DND-41 (cell line): ENCODE measurements around the gene ETNK2.

ENCODE experiments used
- ATAC-seq: fragments of 200-7000 bp; cut with Tn5 transposase; 3 replicates; pipeline ENCODE4 v1.9.1; 2021; ENCODE audit warnings: low read depth; ENCODE audit not compliant: insufficient read depth
- DNase-seq: peaks from one replicate; pipeline ENCODE4 v3.0.0-alpha.2; 2020
- H2AFZ ChIP-seq: 2 replicates; pipeline ENCODE4 v1.6.0; 2012; ENCODE audit warnings: low read depth, low read length
- H3K27ac ChIP-seq: 2 replicates; pipeline ENCODE4 v1.5.1; 2012; ENCODE audit warnings: low read length, inconsistent platforms
- H3K27me3 ChIP-seq: fragments of 200-600 bp; sonication (generic); 2 replicates; pipeline ENCODE4 v1.6.0; 2012; ENCODE audit warnings: low read length, mild to moderate bottlenecking, inconsistent platforms; ENCODE audit not compliant: insufficient read depth, poor library complexity
- H3K36me3 ChIP-seq: 2 replicates; pipeline ENCODE4 v1.5.1; 2012; ENCODE audit warnings: low read length, inconsistent platforms; ENCODE audit not compliant: insufficient read depth
- H3K4me1 ChIP-seq: 2 replicates; pipeline ENCODE4 v1.5.1; 2012; ENCODE audit warnings: mild to moderate bottlenecking, low read length; ENCODE audit not compliant: insufficient read depth
- H3K4me2 ChIP-seq: 2 replicates; pipeline ENCODE4 v1.6.0; 2012; ENCODE audit warnings: mild to moderate bottlenecking, moderate library complexity, low read length, inconsistent platforms; ENCODE audit not compliant: insufficient read depth
- H3K4me3 ChIP-seq, 2 experiments: fragments of 200-600 bp in 1 of 2; shearing (Covaris generic) in 1 of 2; 2 replicates each; pipeline ENCODE4 v1.5.1; 2012 to 2016; ENCODE audit warnings: inconsistent platforms in 2 of 2, low read length in 2 of 2, mild to moderate bottlenecking in 2 of 2, low read depth in 1 of 2, moderate library complexity in 1 of 2
- H3K79me2 ChIP-seq: 2 replicates; pipeline ENCODE4 v1.6.0; 2012; ENCODE audit warnings: low read length, inconsistent platforms; ENCODE audit not compliant: insufficient read depth
- H3K9ac ChIP-seq: 2 replicates; pipeline ENCODE4 v1.6.0; 2012; ENCODE audit warnings: low read depth, mild to moderate bottlenecking, inconsistent platforms, low read length, moderate library complexity
- H3K9me3 ChIP-seq: 2 replicates; pipeline ENCODE4 v1.5.1; 2012; ENCODE audit warnings: low read length, moderate library complexity, mild to moderate bottlenecking, inconsistent platforms; ENCODE audit not compliant: insufficient read depth, severe bottlenecking
- H4K20me1 ChIP-seq: 2 replicates; pipeline ENCODE4 v1.6.0; 2012; ENCODE audit warnings: low read length; ENCODE audit not compliant: insufficient read depth
- EZH2 ChIP-seq: IDR thresholded peaks from 3 replicates; pipeline ENCODE4 v1.6.1; 2012; ENCODE audit warnings: borderline replicate concordance, low read depth, mild to moderate bottlenecking, moderate library complexity, low read length, inconsistent platforms; ENCODE audit not compliant: severe bottlenecking
- TF ChIP-seq, protein P1 (sequence below): IDR thresholded peaks from 2 replicates; pipeline ENCODE4 v1.5.1; 2012; ENCODE audit warnings: borderline replicate concordance, low read length, moderate library complexity, mild to moderate bottlenecking; ENCODE audit not compliant: poor library complexity, severe bottlenecking; ENCODE audit errors: extremely low read depth

ETNK2 gene

DNA sequence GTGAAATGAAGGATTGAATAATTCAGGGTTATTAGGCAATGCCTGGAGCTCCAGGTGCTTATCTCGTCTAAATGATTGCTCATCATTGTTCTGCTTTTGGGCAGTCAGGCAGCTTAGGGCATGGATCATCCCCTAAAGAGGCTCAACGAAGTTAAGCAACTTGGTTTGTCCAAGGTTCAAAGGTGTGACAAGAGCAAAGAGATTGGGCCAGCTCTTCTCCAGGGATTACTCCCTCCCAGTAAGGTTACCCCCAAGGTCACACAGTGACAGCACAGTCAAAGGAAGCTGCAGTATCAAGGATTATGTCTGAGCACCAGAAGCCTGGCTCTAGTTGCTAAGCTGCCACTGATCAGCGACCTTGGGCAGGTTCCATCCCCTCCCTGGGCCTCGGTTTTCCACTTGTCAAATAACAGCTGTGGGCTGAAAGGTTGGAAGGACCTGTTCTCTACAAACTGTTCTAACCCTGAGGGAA, 6.8 kb downstream of the ETNK2 start:
- Histone ChIP-seq H3K9ac (no peak overlapping the region), H3K27ac (no peak overlapping the region), H2AFZ (no peak overlapping the region), H3K27me3 (no peaks in the 10 kb centered on the region), H3K4me1 (no peaks in the 10 kb centered on the region), H3K4me2 (no peak overlapping the region), H3K79me2 (no peaks in the 10 kb centered on the region), H3K9me3 (no peaks in the 10 kb centered on the region), H3K36me3 (no peaks in the 10 kb centered on the region), H4K20me1 (no peaks in the 10 kb centered on the region), H3K4me3 (no peak overlapping the region)
- DNase-seq (no peak), ATAC-seq (no peak)
- no peak for TF ChIP-seq EZH2

DNA sequence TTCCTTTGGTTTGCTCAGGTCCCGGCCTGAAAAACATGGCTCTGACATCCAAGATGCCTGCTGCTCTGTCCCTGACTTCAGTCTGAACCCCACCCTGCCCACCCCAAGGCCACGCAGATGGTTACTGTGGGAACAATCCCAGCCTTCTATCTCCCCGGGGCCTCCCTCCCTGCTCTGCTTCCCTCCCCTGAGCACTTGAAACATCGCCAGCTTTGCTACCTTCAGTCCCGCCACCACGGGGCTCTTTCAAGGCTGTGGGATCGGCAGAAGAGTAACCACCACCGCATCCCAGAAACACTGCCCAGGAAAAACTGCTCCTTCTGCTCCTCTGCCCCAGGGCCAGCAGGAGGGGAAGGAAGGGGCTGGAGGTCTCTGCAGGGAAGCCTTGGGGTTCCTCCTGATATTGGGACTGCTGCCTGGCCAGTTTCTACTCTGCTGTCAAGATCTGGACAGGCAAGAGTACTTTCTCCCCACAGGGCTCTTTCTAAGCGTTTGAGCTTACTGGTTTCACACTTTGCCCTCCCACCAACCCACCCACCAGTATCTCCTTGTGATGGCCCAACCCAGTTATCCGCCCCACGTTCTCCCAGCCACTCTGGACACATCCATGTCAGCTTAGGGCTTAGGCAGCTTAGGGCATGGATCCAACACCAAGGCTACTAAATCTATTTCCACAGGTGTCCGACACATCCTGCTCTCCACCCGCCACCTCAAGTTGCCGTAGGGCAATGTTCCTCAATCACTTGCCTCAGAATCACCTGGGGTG, 8.4 kb downstream of the ETNK2 start:
- Histone ChIP-seq H3K36me3 (no peaks in the 10 kb centered on the region), H2AFZ (no peak overlapping the region), H3K27ac (no peak overlapping the region), H4K20me1 (no peaks in the 10 kb centered on the region), H3K4me2 (no peak overlapping the region), H3K4me1 (no peaks in the 10 kb centered on the region), H3K27me3 (no peaks in the 10 kb centered on the region), H3K4me3 (no peak overlapping the region), H3K9me3 (no peaks in the 10 kb centered on the region), H3K9ac (no peak overlapping the region), H3K79me2 (no peaks in the 10 kb centered on the region)
- DNase-seq (no peak), ATAC-seq (no peak)
- TF ChIP-seq, protein P1, sequence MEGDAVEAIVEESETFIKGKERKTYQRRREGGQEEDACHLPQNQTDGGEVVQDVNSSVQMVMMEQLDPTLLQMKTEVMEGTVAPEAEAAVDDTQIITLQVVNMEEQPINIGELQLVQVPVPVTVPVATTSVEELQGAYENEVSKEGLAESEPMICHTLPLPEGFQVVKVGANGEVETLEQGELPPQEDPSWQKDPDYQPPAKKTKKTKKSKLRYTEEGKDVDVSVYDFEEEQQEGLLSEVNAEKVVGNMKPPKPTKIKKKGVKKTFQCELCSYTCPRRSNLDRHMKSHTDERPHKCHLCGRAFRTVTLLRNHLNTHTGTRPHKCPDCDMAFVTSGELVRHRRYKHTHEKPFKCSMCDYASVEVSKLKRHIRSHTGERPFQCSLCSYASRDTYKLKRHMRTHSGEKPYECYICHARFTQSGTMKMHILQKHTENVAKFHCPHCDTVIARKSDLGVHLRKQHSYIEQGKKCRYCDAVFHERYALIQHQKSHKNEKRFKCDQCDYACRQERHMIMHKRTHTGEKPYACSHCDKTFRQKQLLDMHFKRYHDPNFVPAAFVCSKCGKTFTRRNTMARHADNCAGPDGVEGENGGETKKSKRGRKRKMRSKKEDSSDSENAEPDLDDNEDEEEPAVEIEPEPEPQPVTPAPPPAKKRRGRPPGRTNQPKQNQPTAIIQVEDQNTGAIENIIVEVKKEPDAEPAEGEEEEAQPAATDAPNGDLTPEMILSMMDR = no peak
- TF ChIP-seq EZH2 = no peak

DNA sequence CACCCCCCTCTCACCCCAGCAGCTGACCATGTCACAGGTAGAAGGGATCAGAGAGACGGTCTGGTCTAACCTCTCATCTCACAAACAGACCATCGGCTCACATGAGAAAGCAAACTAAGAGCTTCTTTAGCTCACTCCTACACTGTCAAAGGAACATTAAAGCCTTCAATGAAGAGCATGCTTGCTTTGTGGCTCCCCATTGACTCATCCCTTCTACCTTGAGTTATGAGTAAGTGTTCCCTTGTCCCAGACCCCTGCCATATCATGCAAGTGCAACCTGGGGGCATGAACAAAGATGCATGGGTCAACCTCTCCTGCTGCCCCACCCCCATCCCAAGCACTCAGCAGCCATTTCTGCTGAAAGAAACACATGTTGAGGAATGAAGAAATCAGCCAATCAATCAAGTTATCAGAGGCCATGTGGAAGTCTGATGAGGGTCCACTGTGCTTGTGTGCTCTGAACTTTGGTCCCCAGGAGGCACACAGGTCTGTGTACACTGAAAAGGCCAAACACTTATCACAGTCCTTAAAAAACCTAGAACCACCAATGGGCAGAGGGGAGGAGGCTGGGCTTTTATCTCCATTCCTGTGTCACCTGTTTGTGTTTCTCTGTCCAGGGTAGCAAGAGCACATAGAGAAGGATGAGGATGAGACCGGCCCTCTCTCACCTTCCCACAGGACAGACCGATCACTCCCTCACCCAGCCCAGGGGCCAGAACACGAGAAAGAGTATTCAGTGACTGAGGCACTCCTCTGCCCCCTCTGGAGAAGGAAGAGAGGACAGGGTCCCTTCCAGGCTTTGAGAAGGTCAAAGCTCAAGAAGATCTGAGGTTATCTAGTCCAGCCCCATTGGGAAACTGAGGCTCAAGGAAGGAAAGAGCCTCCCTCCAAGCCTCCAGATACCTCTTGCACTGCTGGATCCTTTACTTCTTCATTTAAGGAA, 9.5 kb downstream of the ETNK2 start:
- H3K4me3 ChIP-seq = no peak overlapping the region
- no peaks in the 10 kb centered on the region for H3K9me3 ChIP-seq
- H3K4me1 ChIP-seq = no peaks in the 10 kb centered on the region
- no peak overlapping the region for H2AFZ ChIP-seq
- no peaks in the 10 kb centered on the region for H4K20me1 ChIP-seq
- peaks cover under 1% of the 10 kb centered on the region for H3K27me3 ChIP-seq
- H3K27ac ChIP-seq = no peak overlapping the region
- no peak for DNase-seq
- H3K4me2 ChIP-seq = no peak overlapping the region
- H3K79me2 ChIP-seq = no peaks in the 10 kb centered on the region
- no peak for TF ChIP-seq EZH2
- TF ChIP-seq, protein P1 = no peak
- H3K36me3 ChIP-seq = no peaks in the 10 kb centered on the region
- no peak overlapping the region for H3K9ac ChIP-seq
- no peak for ATAC-seq

DNA sequence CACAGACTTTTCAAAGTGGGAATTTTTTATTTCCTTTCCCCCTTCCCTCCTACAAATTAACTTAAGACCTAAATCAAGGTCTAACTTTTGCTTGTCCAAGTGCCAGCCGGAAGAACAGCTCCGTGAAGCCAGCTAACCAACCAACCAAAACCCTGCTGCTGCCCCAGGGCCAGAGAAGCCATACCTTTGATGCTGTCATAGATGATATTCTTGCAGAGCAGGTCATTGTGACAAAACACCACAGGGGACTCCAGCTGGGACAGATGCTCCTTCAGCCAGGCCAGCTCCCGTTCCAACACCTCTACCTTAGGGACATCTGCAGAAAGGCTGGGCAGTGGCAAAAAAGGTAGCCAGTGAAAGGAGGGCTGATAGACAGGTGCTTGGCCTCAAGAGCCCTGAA, 10.7 kb downstream of the ETNK2 start:
- H3K9ac ChIP-seq = no peak overlapping the region
- H3K36me3 ChIP-seq = no peaks in the 10 kb centered on the region
- no peaks in the 10 kb centered on the region for H4K20me1 ChIP-seq
- no peaks in the 10 kb centered on the region for H3K9me3 ChIP-seq
- H3K27me3 ChIP-seq = peaks cover 3% of the 10 kb centered on the region
- ATAC-seq (no peak), DNase-seq (no peak)
- H3K4me2 ChIP-seq = no peak overlapping the region
- no peak overlapping the region for H3K27ac ChIP-seq
- H3K79me2 ChIP-seq = no peaks in the 10 kb centered on the region
- H3K4me3 ChIP-seq = no peak overlapping the region
- TF ChIP-seq, protein P1 = no peak
- TF ChIP-seq EZH2 = no peak
- H2AFZ ChIP-seq = no peak overlapping the region
- H3K4me1 ChIP-seq = no peaks in the 10 kb centered on the region
